22Rv1 (cell line): ENCODE measurements around the gene GADL1.

ENCODE experiments used
- CTCF ChIP-seq: fragments of 450-650 bp; IDR thresholded peaks from 2 replicates; pipeline ENCODE4 v1.5.1; 2017; ENCODE audit warnings: mild to moderate bottlenecking
- ZFX ChIP-seq: fragments of 450-650 bp; IDR thresholded peaks from 2 replicates; pipeline ENCODE4 v1.6.1; 2017; ENCODE audit warnings: antibody characterized with exemption, borderline replicate concordance

GRCh38 chr3:30843877-30844276, 50.6 kb downstream of the GADL1 start:
- no peak for TF ChIP-seq CTCF
- no peak for TF ChIP-seq ZFX
